ENCODE measurements around the gene IGF2BP1.

Gene IGF2BP1

DNA sequence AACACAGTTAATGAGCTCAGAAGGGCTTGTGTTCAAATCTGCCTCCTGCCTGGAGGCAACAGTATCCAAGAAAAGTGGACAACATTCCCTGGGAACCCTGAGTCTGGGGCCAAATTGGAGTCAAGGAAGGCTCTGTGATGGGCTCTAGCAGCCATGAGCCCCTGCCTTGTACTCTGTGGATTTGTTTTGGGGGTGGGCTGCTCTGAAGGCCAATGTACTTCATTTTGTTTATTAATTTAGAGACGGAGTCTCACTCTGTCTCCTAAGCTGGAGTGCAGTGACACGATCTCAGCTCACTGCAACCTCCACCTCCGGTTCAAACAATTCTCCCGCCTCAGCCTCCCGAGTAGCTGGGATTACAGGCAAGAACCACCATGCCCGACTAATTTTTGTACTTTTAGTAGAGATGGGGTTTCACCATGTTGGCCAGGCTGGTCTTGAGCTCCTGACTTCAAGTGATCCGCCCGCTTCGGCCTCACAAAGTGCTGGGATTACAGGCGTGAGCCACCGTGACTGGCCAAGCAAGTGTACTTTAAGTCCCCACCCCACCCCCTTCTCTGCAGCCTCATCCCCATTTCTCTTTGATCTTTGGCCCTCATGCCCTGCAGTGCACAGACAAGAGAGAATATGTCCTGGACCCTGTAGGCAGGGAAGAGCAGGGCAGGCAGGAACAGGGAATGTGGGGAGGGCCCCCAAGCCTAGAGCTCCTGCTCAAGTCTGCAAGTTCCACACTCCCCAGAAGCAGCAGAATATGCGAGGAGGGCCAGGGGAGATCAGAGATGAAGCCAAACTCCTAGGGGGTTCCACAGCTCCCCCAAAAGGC lies 26.1 kb upstream of the IGF2BP1 start:
- no peak for TF ChIP-seq CTCF (conservative IDR thresholded peaks at IDR 0.05; ENCODE audit: low read depth, low read length)
- Histone ChIP-seq H3K27me3 (ENCODE audit: insufficient read depth, low read depth) (no peaks in the 10 kb centered on the region; the same call in 1 of the 2 replicates), H3K4me3 (IDR thresholded peaks at IDR 0.05; ENCODE audit: insufficient read depth, low read depth, low read length) (no peak overlapping the region), H3K27ac (no peak overlapping the region), H3K79me2 (ENCODE audit: insufficient read depth, low read depth) (no peaks in the 10 kb centered on the region), H3K4me2 (no peak overlapping the region), H4K20me1 (ENCODE audit: insufficient read depth) (no peaks in the 10 kb centered on the region), H2AFZ (ENCODE audit: low read depth) (no peak overlapping the region), H3K4me1 (ENCODE audit: low read depth, poor library complexity, severe bottlenecking) (no peaks in the 10 kb centered on the region), H3K9ac (no peak overlapping the region), H3K36me3 (ENCODE audit: insufficient read depth) (no peaks in the 10 kb centered on the region)

- no peak overlapping the region for H2AFZ ChIP-seq (ENCODE audit: low read depth)
- TF ChIP-seq CTCF (conservative IDR thresholded peaks at IDR 0.05; ENCODE audit: low read depth, low read length), result no peak
- H3K27me3 ChIP-seq (ENCODE audit: insufficient read depth, low read depth), result no peaks in the 10 kb centered on the region; the same call in 1 of the 2 replicates
- no peaks in the 10 kb centered on the region for H3K36me3 ChIP-seq (ENCODE audit: insufficient read depth)
- no peaks in the 10 kb centered on the region for H3K79me2 ChIP-seq (ENCODE audit: insufficient read depth, low read depth)
- no peak overlapping the region for H3K4me3 ChIP-seq (IDR thresholded peaks at IDR 0.05; ENCODE audit: insufficient read depth, low read depth, low read length)
- H3K4me2 ChIP-seq, result no peak overlapping the region
- no peaks in the 10 kb centered on the region for H3K4me1 ChIP-seq (ENCODE audit: low read depth, poor library complexity, severe bottlenecking)
- H3K9ac ChIP-seq, result no peak overlapping the region
- H3K27ac ChIP-seq, result no peak overlapping the region
- H4K20me1 ChIP-seq (ENCODE audit: insufficient read depth), result no peaks in the 10 kb centered on the region
Measured at GRCh38 chr17:48972749-48973097, 24.5 kb upstream of the IGF2BP1 start.

GRCh38 chr17:48973806-48974205 lies 23.4 kb upstream of the IGF2BP1 start:
- Histone ChIP-seq H4K20me1 (ENCODE audit: insufficient read depth) (no peaks in the 10 kb centered on the region), H3K4me3 (IDR thresholded peaks at IDR 0.05; ENCODE audit: insufficient read depth, low read depth, low read length) (no peak overlapping the region), H3K4me2 (no peak overlapping the region), H3K79me2 (ENCODE audit: insufficient read depth, low read depth) (no peaks in the 10 kb centered on the region), H3K27me3 (ENCODE audit: insufficient read depth, low read depth) (no peaks in the 10 kb centered on the region; the same call in 1 of the 2 replicates), H2AFZ (ENCODE audit: low read depth) (no peak overlapping the region), H3K9ac (no peak overlapping the region), H3K27ac (no peak overlapping the region), H3K36me3 (ENCODE audit: insufficient read depth) (no peaks in the 10 kb centered on the region), H3K4me1 (ENCODE audit: low read depth, poor library complexity, severe bottlenecking) (no peaks in the 10 kb centered on the region)
- TF ChIP-seq CTCF (conservative IDR thresholded peaks at IDR 0.05; ENCODE audit: low read depth, low read length), result no peak

- no peak for TF ChIP-seq CTCF (conservative IDR thresholded peaks at IDR 0.05; ENCODE audit: low read depth, low read length)
Measured at GRCh38 chr17:48981927-48982539, 15.2 kb upstream of the IGF2BP1 start.

More at GRCh38 chr17:48981927-48982539, 15.2 kb upstream of the IGF2BP1 start:
- Histone ChIP-seq H2AFZ (ENCODE audit: low read depth) (no peak overlapping the region), H3K4me1 (ENCODE audit: low read depth, poor library complexity, severe bottlenecking) (no peaks in the 10 kb centered on the region), H3K79me2 (ENCODE audit: insufficient read depth, low read depth) (no peaks in the 10 kb centered on the region), H4K20me1 (ENCODE audit: insufficient read depth) (no peaks in the 10 kb centered on the region), H3K9ac (no peak overlapping the region), H3K4me2 (no peak overlapping the region), H3K27ac (no peak overlapping the region), H3K4me3 (IDR thresholded peaks at IDR 0.05; ENCODE audit: insufficient read depth, low read depth, low read length) (no peak overlapping the region), H3K27me3 (ENCODE audit: insufficient read depth, low read depth) (no peaks in the 10 kb centered on the region), H3K36me3 (ENCODE audit: insufficient read depth) (no peaks in the 10 kb centered on the region)
